GDM1 (cell line): ENCODE measurements around the gene GATA5.

Experiments used
- DNase-seq: peaks from one replicate; lab custom pipeline; 2025; lab: John Stamatoyannopoulos, UW

Gene GATA5

GRCh38 chr20:62475772-62476055 lies at the start of gene GATA5:
GATA5 (minus strand) TSS chr20:62475995; CDS start chr20:62475521, 474 bp downstream.
- DNase-seq = no peak

GRCh38 chr20:62525014-62525413 lies 49.2 kb upstream of the GATA5 start:
- no peak for DNase-seq

- no peak for DNase-seq
These were observed 48.7 kb upstream of the GATA5 start for GRCh38 chr20:62524505-62524911.

GRCh38 chr20:62523473-62524203 lies 47.8 kb upstream of the GATA5 start:
- peak; percentile 19 for DNase-seq

GRCh38 chr20:62522748-62523396 lies 47.1 kb upstream of the GATA5 start:
- DNase-seq = no peak

GRCh38 chr20:62519826-62520225 lies 44.0 kb upstream of the GATA5 start:
- DNase-seq = no peak

- no peak for DNase-seq
These were observed 43.1 kb upstream of the GATA5 start for GRCh38 chr20:62518911-62519310.

- DNase-seq = no peak
These were observed 42.3 kb upstream of the GATA5 start for GRCh38 chr20:62517901-62518610.

GRCh38 chr20:62517168-62517567 lies 41.4 kb upstream of the GATA5 start:
- no peak for DNase-seq

- no peak for DNase-seq
These were observed 40.5 kb upstream of the GATA5 start for GRCh38 chr20:62516338-62516737.

- no peak for DNase-seq
These were observed 40.0 kb upstream of the GATA5 start for GRCh38 chr20:62515826-62516225.

- no peak for DNase-seq
These were observed 39.5 kb upstream of the GATA5 start for GRCh38 chr20:62515280-62515679.

- no peak for DNase-seq
These were observed 38.2 kb upstream of the GATA5 start for GRCh38 chr20:62513991-62514390.

GRCh38 chr20:62511915-62512610 lies 36.3 kb upstream of the GATA5 start:
- peak; percentile 35 for DNase-seq

GRCh38 chr20:62511300-62511914 lies 35.6 kb upstream of the GATA5 start:
- DNase-seq = no peak

- no peak for DNase-seq
These were observed 32.9 kb upstream of the GATA5 start for GRCh38 chr20:62508641-62509051.

GRCh38 chr20:62507991-62508640 lies 32.3 kb upstream of the GATA5 start:
- no peak for DNase-seq

- no peak for DNase-seq
These were observed 31.5 kb upstream of the GATA5 start for GRCh38 chr20:62507323-62507722.

GRCh38 chr20:62506791-62507190 lies 31.0 kb upstream of the GATA5 start:
- no peak for DNase-seq

- no peak for DNase-seq
These were observed 30.3 kb upstream of the GATA5 start for GRCh38 chr20:62506087-62506486.

- DNase-seq = no peak
These were observed 29.7 kb upstream of the GATA5 start for GRCh38 chr20:62505337-62506045.
